ENCODE results near the gene CPA2.

DNA sequence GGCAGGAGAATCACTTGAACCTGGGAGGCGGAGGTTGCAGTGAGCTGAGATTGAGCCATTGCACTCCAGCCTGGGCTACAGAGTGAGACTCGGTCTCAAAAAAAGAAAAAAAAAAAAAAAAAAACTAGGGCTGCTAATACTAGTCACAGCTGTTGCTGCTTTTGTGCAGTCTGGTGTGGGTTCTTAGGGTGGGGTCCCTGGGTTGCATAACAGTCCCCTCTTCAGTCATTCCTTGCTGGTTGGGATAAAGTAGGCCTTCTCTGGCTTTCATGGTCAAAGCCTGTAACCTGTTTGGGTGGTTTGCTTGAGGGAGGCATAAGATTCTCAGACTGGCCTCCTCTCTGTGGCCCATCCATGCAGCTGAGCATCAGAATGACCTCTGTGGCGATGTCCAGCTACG lies 44.9 kb upstream of the CPA2 start:
- TF ChIP-seq CTCF (IDR thresholded peaks at IDR 0.05): no peak
- TF ChIP-seq POLR2A (IDR thresholded peaks at IDR 0.05): no peak
- TF ChIP-seq EP300 (IDR thresholded peaks at IDR 0.05): no peak
- no peak for TF ChIP-seq POLR2AphosphoS5 (IDR thresholded peaks at IDR 0.05)

All from sigmoid colon (tissue), 4 donors.